Cardiac fibroblast (primary cell): ENCODE measurements around the gene HECW1.

Experiments
- DNase-seq, 2 donors: peaks; one replicate each; pipeline versions ENCODE4 v3.0.0 to v3.0.0-alpha.2; 2010; ENCODE audit warnings: low read depth in 2 of 2
- H3K4me3 ChIP-seq, 2 donors: replicated peaks in 1 of 2; 1 replicate in 1 of 2; 2 replicates in 1 of 2; pipeline ENCODE4 v1.5.1; 2011; ENCODE audit warnings: low read depth in 2 of 2, low read length in 2 of 2, mild to moderate bottlenecking in 2 of 2, moderate library complexity in 1 of 2
- CTCF ChIP-seq: IDR thresholded peaks from one replicate; pipeline ENCODE4 v1.5.1; 2011; ENCODE audit warnings: low read depth, mild to moderate bottlenecking, low read length, inconsistent platforms

The HECW1 gene

GRCh38 chr7:43141091-43141490 lies 28.6 kb downstream of the HECW1 start:
- TF ChIP-seq CTCF = no peak
- no peak overlapping the region for H3K4me3 ChIP-seq

GRCh38 chr7:43142703-43143102 lies 30.3 kb downstream of the HECW1 start:
- H3K4me3 ChIP-seq = no peak overlapping the region
- no peak for DNase-seq
- TF ChIP-seq CTCF = no peak

More at GRCh38 chr7:43141091-43141490, 28.6 kb downstream of the HECW1 start:
- DNase-seq = no peak

- no peak for DNase-seq
- no peak for TF ChIP-seq CTCF
- H3K4me3 ChIP-seq = no peak overlapping the region
These were observed 31.6 kb downstream of the HECW1 start for GRCh38 chr7:43143918-43144589.

- H3K4me3 ChIP-seq = no peak overlapping the region
- DNase-seq = no peak
- TF ChIP-seq CTCF = no peak
These were observed 35.8 kb downstream of the HECW1 start for GRCh38 chr7:43148161-43148731.

GRCh38 chr7:43151076-43151475 lies 38.6 kb downstream of the HECW1 start:
- DNase-seq = no peak
- TF ChIP-seq CTCF = no peak
- H3K4me3 ChIP-seq = no peak overlapping the region

- TF ChIP-seq CTCF = no peak
- no peak for DNase-seq
- H3K4me3 ChIP-seq = no peak overlapping the region
These were observed 40.2 kb downstream of the HECW1 start for GRCh38 chr7:43152696-43153095.
